Stimulated activated CD4-positive, alpha-beta T cell treated with anti-CD3 and anti-CD28 coated beads, Interleukin-1b, Interleukin-23, amount 100 ng/mL, for 48 hours (primary cell): ENCODE results near the gene WHRN.

ENCODE experiments used
- DNase-seq: peaks from one replicate; pipeline ENCODE4 v3.0.0-alpha.2; 2020

Gene WHRN

GRCh38 chr9:114469091-114469853 is 36.0 kb downstream of the WHRN start:
- no peak for DNase-seq

- no peak for DNase-seq
These were observed 37.4 kb downstream of the WHRN start for GRCh38 chr9:114467910-114468309.

GRCh38 chr9:114467226-114467750 is 38.0 kb downstream of the WHRN start:
- no peak for DNase-seq

GRCh38 chr9:114465906-114466900 is 39.1 kb downstream of the WHRN start:
- no peak for DNase-seq

- no peak for DNase-seq
These were observed 39.9 kb downstream of the WHRN start for GRCh38 chr9:114465417-114465816.

GRCh38 chr9:114464281-114465051 is 40.8 kb downstream of the WHRN start:
- DNase-seq, result no peak

- no peak for DNase-seq
These were observed 42.5 kb downstream of the WHRN start for GRCh38 chr9:114462791-114463190.

GRCh38 chr9:114461468-114461867 is 43.8 kb downstream of the WHRN start:
- DNase-seq, result no peak

GRCh38 chr9:114460513-114461199 is 44.6 kb downstream of the WHRN start:
- no peak for DNase-seq

GRCh38 chr9:114459464-114459863 is 45.8 kb downstream of the WHRN start:
- no peak for DNase-seq

GRCh38 chr9:114456929-114457328 is 48.3 kb downstream of the WHRN start:
- no peak for DNase-seq

GRCh38 chr9:114454652-114455051 is 50.6 kb downstream of the WHRN start:
- DNase-seq, result no peak

GRCh38 chr9:114452219-114453165 is 52.8 kb downstream of the WHRN start:
- peak; percentile 14 for DNase-seq

GRCh38 chr9:114451707-114452031 is 53.6 kb downstream of the WHRN start:
- no peak for DNase-seq

GRCh38 chr9:114450833-114451706 is 54.2 kb downstream of the WHRN start:
- no peak for DNase-seq

- no peak for DNase-seq
These were observed 55.1 kb downstream of the WHRN start for GRCh38 chr9:114450181-114450580.

- no peak for DNase-seq
These were observed 56.0 kb downstream of the WHRN start for GRCh38 chr9:114449236-114449635.

- DNase-seq, result no peak
These were observed 56.6 kb downstream of the WHRN start for GRCh38 chr9:114448706-114449105.

- DNase-seq, result no peak
These were observed 58.4 kb downstream of the WHRN start for GRCh38 chr9:114446672-114447450.
